Lung (tissue), 12 donors: Measurements from ENCODE around the gene ARFIP1. TPM values are rescaled to one million over a fixed set of nuclear protein-coding genes. Genes with fewer than 3 reads are reported as not detected.

Experiments used
- ATAC-seq: fragments of 200-7000 bp; cut with Tn5 transposase; one replicate; pipeline ENCODE4 v1.9.1; 2020; ENCODE audit warnings: moderate number of reproducible peaks; ENCODE audit not compliant: insufficient read depth, low FRiP score
- DNase-seq, 3 donors: peaks; one replicate each; pipeline ENCODE4 v3.0.0-alpha.2; 2013 to 2017
- H3K27ac ChIP-seq, 2 donors: one replicate each; pipeline ENCODE4 v1.5.1; 2013; ENCODE audit warnings: mild to moderate bottlenecking in 2 of 2, moderate library complexity in 2 of 2, control low read depth in 1 of 2, inconsistent platforms in 1 of 2, low read depth in 1 of 2, low read length in 1 of 2
- H3K27me3 ChIP-seq, 3 donors: one replicate each; pipeline ENCODE4 v1.5.1; 2013; ENCODE audit warnings: low read length in 2 of 3; ENCODE audit not compliant: control insufficient read depth in 3 of 3, insufficient read depth in 3 of 3
- H3K36me3 ChIP-seq, 4 donors: one replicate each; pipeline ENCODE4 v1.5.1; 2013; ENCODE audit warnings: low read length in 4 of 4, mild to moderate bottlenecking in 1 of 4, moderate library complexity in 1 of 4; ENCODE audit not compliant: control insufficient read depth in 4 of 4, insufficient read depth in 4 of 4
- H3K4me1 ChIP-seq, 5 donors: one replicate each; pipeline ENCODE4 v1.5.1; 2013; ENCODE audit warnings: low read length in 5 of 5, mild to moderate bottlenecking in 2 of 5, moderate library complexity in 1 of 5; ENCODE audit not compliant: control insufficient read depth in 5 of 5, insufficient read depth in 5 of 5
- H3K4me3 ChIP-seq: one replicate; pipeline ENCODE4 v1.5.1; 2013; ENCODE audit warnings: mild to moderate bottlenecking, control low read depth, moderate library complexity
- H3K9ac ChIP-seq, 2 donors: one replicate each; pipeline ENCODE4 v1.5.1; 2013; ENCODE audit warnings: low read length in 2 of 2, control low read depth in 1 of 2; ENCODE audit not compliant: insufficient read depth in 1 of 2
- H3K9me3 ChIP-seq, 4 donors: one replicate each; pipeline ENCODE4 v1.5.1; 2013; ENCODE audit warnings: low read length in 3 of 4, mild to moderate bottlenecking in 1 of 4, moderate library complexity in 1 of 4; ENCODE audit not compliant: control insufficient read depth in 4 of 4, insufficient read depth in 3 of 4
- WGBS, 2 donors: extraction: QIAGEN DNeasy Blood & Tissue Kit; methylation state at CpG; one replicate each; pipeline ENCODE4 v1.1.7; 2013; 5-methylcytosine and 5-hydroxymethylcytosine counted together
- polyA plus RNA-seq, 2 donors: library from polyadenylated mRNA; stranded (reverse); fragments of 200-250 nt; gene quantifications; one replicate each; pipeline ENCODE4 v1.2.1, GENCODE V29; 2013
- total RNA-seq, 2 donors: library from RNA; depleted of rRNA in 1 of 2; stranded (reverse); fragments of >200 nt in 1 of 2; gene quantifications; one replicate each; pipeline ENCODE4 v1.2.1, GENCODE V29; 2014 to 2021
- TF ChIP-seq, protein P1 (sequence below): IDR thresholded peaks from 2 replicates; pipeline ENCODE4 v1.5.1; 2012; ENCODE audit warnings: mild to moderate bottlenecking; ENCODE audit errors: control extremely low read depth, extremely low read depth
- donor health status: control.
- donor health status: control.
- donor health status: Bipolar disorder and iron deficiency.
- donor health status: healthy.
- donor health status: DM: yes; HTN: yes; CAD: no.

ARFIP1 gene
- total and polyA plus RNA-seq, 4 donors: 20.9 to 65.8 (median 25.1) TPM

DNA sequence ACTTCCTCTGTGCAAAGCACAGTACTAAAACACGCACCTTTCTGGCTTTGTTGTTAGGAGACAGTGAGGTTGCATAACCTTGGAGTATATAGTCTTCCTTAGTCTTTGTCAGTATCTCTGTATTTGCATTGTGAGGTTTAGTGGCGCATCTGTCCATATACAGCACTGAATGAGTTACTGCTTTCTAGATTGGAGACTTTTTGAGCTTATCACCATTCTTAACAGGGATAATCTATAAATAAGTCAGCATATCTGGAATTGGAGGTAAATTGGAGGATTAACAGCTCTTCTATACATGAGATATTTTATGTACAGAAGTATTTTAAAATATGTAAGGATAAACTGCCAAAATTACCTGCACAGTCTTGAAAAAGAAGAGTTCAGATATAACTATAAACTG is 160.7 kb downstream of the ARFIP1 start:
- DNase-seq (no peak), ATAC-seq (no peak)
- TF ChIP-seq, protein P1, sequence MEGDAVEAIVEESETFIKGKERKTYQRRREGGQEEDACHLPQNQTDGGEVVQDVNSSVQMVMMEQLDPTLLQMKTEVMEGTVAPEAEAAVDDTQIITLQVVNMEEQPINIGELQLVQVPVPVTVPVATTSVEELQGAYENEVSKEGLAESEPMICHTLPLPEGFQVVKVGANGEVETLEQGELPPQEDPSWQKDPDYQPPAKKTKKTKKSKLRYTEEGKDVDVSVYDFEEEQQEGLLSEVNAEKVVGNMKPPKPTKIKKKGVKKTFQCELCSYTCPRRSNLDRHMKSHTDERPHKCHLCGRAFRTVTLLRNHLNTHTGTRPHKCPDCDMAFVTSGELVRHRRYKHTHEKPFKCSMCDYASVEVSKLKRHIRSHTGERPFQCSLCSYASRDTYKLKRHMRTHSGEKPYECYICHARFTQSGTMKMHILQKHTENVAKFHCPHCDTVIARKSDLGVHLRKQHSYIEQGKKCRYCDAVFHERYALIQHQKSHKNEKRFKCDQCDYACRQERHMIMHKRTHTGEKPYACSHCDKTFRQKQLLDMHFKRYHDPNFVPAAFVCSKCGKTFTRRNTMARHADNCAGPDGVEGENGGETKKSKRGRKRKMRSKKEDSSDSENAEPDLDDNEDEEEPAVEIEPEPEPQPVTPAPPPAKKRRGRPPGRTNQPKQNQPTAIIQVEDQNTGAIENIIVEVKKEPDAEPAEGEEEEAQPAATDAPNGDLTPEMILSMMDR: no peak
- H3K9ac ChIP-seq: no peak overlapping the region
- WGBS, 2 donors: 88% methylated on average over 2 of the region's 2 CpGs
- peaks cover 0 to 7% (median 2%) of the 10 kb centered on the region in 4 donors for H3K36me3 ChIP-seq
- H3K27me3 ChIP-seq: peaks cover 0 to 3% (median 0%) of the 10 kb centered on the region in 3 donors
- no peaks in the 10 kb centered on the region for H3K9me3 ChIP-seq
- no peak overlapping the region for H3K27ac ChIP-seq
- no peak overlapping the region for H3K4me3 ChIP-seq
- H3K4me1 ChIP-seq: peaks cover 0 to 15% (median 4%) of the 10 kb centered on the region in 5 donors

DNA sequence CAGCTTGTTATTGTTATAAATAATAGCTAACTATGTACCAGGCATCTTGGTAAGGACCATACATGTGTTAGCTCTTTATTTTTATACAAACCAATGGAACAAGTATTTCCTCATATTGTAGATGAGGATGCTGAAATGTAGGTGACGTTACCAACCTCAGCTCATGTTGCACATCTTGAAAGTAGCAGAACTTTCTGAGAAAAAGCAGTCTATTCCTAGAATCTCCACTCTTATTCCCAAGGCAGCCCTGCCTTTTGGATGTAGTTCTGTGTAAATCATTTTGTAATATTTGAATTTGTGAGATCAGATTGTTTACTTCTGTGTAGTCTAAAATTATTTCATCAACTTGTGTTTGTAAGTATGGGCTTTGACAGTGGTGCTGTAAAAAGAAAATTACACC is 161.7 kb downstream of the ARFIP1 start:
- Histone ChIP-seq H3K36me3 (peaks cover 0 to 7% (median 2%) of the 10 kb centered on the region in 4 donors), H3K27ac (no peak overlapping the region), H3K9me3 (no peaks in the 10 kb centered on the region), H3K9ac (no peak overlapping the region), H3K27me3 (no peaks in the 10 kb centered on the region), H3K4me1 (peaks cover 0 to 14% (median 4%) of the 10 kb centered on the region in 5 donors), H3K4me3 (no peak overlapping the region)
- ATAC-seq: no peak
- WGBS, 2 donors: 79 to 81% methylated on average over 1 of the region's 1 CpG
- DNase-seq: no peak
- TF ChIP-seq, protein P1: no peak

DNA sequence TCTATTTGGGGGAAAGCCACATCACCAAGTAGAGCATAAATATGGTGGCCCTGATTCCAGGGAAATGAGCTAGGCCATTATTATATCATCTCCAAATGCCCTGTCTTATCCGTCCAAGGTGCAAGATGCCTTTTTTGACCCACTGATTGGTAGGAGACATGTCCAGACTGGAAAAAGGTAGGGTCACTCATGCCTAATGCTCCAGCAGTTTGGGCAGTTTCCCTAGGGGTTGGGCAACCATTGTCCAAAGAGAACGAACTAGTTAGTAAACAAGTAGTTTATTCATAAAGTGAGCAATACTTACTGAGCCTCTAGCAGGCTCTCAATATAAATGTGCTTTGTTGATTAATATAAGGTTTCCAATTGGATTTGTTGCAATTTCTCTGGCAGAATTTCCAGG is 162.6 kb downstream of the ARFIP1 start:
- no peak for ATAC-seq
- no peak overlapping the region for H3K27ac ChIP-seq
- H3K9me3 ChIP-seq: no peaks in the 10 kb centered on the region
- H3K4me3 ChIP-seq: no peak overlapping the region
- WGBS, 2 donors: 84 to 94% methylated on average over 2 of the region's 2 CpGs
- TF ChIP-seq, protein P1: no peak
- DNase-seq: no peak
- peaks cover 0 to 7% (median 2%) of the 10 kb centered on the region in 4 donors for H3K36me3 ChIP-seq
- H3K4me1 ChIP-seq: peaks cover 0 to 12% (median 0%) of the 10 kb centered on the region in 5 donors
- no peak overlapping the region for H3K9ac ChIP-seq
- no peaks in the 10 kb centered on the region for H3K27me3 ChIP-seq

DNA sequence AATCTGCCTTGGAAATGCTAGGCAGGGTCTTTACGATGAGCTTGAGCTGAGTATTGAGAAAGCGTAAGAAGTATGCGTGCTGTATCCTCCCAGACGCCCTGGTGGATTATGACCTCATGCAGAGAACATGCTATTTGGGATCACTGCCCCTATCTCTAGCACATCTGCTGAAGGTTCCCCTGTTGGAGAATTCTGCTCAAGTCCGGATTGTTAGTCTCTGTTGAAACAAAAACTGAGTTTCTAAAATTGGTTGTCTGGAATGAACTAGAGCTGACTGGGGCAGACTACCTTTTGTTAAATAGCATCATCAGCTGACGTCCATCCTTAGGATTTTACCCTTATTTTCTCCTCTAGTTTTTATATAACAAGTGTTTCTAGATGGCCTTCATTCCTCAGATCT is 163.9 kb downstream of the ARFIP1 start:
- H3K4me1 ChIP-seq: peaks cover 0 to 7% (median 0%) of the 10 kb centered on the region in 5 donors
- ATAC-seq (no peak), DNase-seq (no peak)
- no peak overlapping the region for H3K4me3 ChIP-seq
- peaks cover 0 to 7% (median 2%) of the 10 kb centered on the region in 4 donors for H3K36me3 ChIP-seq
- H3K9ac ChIP-seq: no peak overlapping the region
- H3K27ac ChIP-seq: no peak overlapping the region
- 85 to 89% methylated on average over 6 of the region's 6 CpGs for WGBS, 2 donors
- no peaks in the 10 kb centered on the region for H3K27me3 ChIP-seq
- H3K9me3 ChIP-seq: no peaks in the 10 kb centered on the region
- TF ChIP-seq, protein P1: no peak
